IMR-90 (cell line): ENCODE measurements around the gene FAM120A. TPM values are rescaled to one million over a fixed set of nuclear protein-coding genes. Genes with fewer than 3 reads are reported as not detected.
A peak's percentile ranks its signal among the peaks of the same experiment; 100 is the strongest.

Source experiments
- ATAC-seq: fragments of 200-7000 bp; cut with Tn5 transposase; 2 replicates; pipeline ENCODE4 v1.9.1; 2020; ENCODE audit warnings: low read depth, mild to moderate bottlenecking, moderate library complexity
- BruUV-seq: library from RNA; stranded (reverse); fragments of 400-500 nt; replicated peaks from 2 replicates; lab custom pipeline; 2021; lab: Mats Ljungman, UMichigan
- CTCF ChIA-PET: fragments of 300-600 bp; formaldehyde crosslinking; extraction: SDS; loops from one replicate; lab custom pipeline; 2021; ENCODE audit warnings: antibody characterized with exemption; lab: Yijun Ruan, JAX
- POLR2A ChIA-PET: fragments of 300-600 bp; sonication (Branson Sonifier 250); formaldehyde crosslinking; loops from one replicate; lab custom pipeline; 2022; ENCODE audit warnings: antibody characterized with exemption; ENCODE audit not compliant: unreplicated experiment; lab: Charles Lee
- DNase-seq: peaks from one replicate; pipeline ENCODE4 v3.0.0; 2013
- H2AFZ ChIP-seq: replicated peaks from 2 replicates; pipeline ENCODE3; 2013; ENCODE audit warnings: low read length, mild to moderate bottlenecking; ENCODE audit not compliant: poor library complexity
- H2AK5ac ChIP-seq: 2 replicates; pipeline ENCODE4 v1.6.1; 2013; ENCODE audit warnings: low read depth, low read length, inconsistent platforms
- H2AK9ac ChIP-seq: replicated peaks from 2 replicates; pipeline ENCODE3; 2013; ENCODE audit warnings: mild to moderate bottlenecking, low read depth, low read length, moderate library complexity; ENCODE audit not compliant: poor library complexity
- H2BK120ac ChIP-seq: 2 replicates; pipeline ENCODE4 v1.6.1; 2013; ENCODE audit warnings: low read depth, low read length, inconsistent platforms
- H2BK15ac ChIP-seq: 3 replicates; pipeline ENCODE4 v1.6.1; 2013; ENCODE audit warnings: low read depth, low read length, inconsistent platforms
- H2BK20ac ChIP-seq: 2 replicates; pipeline ENCODE4 v1.6.1; 2013; ENCODE audit warnings: low read depth, mild to moderate bottlenecking, inconsistent platforms, low read length, moderate library complexity
- H2BK5ac ChIP-seq: 2 replicates; pipeline ENCODE4 v1.6.1; 2013; ENCODE audit warnings: mild to moderate bottlenecking, low read depth, low read length, inconsistent platforms; ENCODE audit not compliant: poor library complexity, severe bottlenecking
- H3K14ac ChIP-seq: replicated peaks from 2 replicates; pipeline ENCODE4 v1.6.1; 2013; ENCODE audit warnings: low read depth, low read length, inconsistent platforms
- H3K18ac ChIP-seq: 2 replicates; pipeline ENCODE4 v1.6.1; 2013; ENCODE audit warnings: low read depth, low read length, control low read depth
- H3K23ac ChIP-seq: 2 replicates; pipeline ENCODE4 v1.6.1; 2013; ENCODE audit warnings: low read depth, low read length, inconsistent platforms
- H3K27ac ChIP-seq: 2 replicates; pipeline ENCODE4 v1.5.1; 2013; ENCODE audit warnings: mild to moderate bottlenecking, control low read depth, low read length; ENCODE audit not compliant: insufficient read depth
- H3K27me3 ChIP-seq: 2 replicates; pipeline ENCODE4 v1.6.1; 2013; ENCODE audit warnings: low read length; ENCODE audit not compliant: control insufficient read depth, insufficient read depth
- H3K36me3 ChIP-seq: 2 replicates; pipeline ENCODE4 v1.6.1; 2013; ENCODE audit warnings: low read length, mixed read lengths; ENCODE audit not compliant: control insufficient read depth, insufficient read depth
- H3K4ac ChIP-seq: 2 replicates; pipeline ENCODE4 v1.6.1; 2013; ENCODE audit warnings: low read depth, low read length, inconsistent platforms
- H3K4me1 ChIP-seq: 2 replicates; pipeline ENCODE4 v1.6.1; 2013; ENCODE audit warnings: low read length, mixed read lengths; ENCODE audit not compliant: control insufficient read depth, insufficient read depth
- H3K4me2 ChIP-seq: 2 replicates; pipeline ENCODE4 v1.6.1; 2013; ENCODE audit warnings: low read depth, mild to moderate bottlenecking, control low read depth, low read length, moderate library complexity
- H3K4me3 ChIP-seq: 2 replicates; pipeline ENCODE4 v1.5.1; 2013; ENCODE audit warnings: low read depth, mild to moderate bottlenecking, control low read depth, low read length, moderate library complexity; ENCODE audit not compliant: insufficient read depth
- H3K56ac ChIP-seq: 2 replicates; pipeline ENCODE4 v1.6.1; 2013; ENCODE audit warnings: low read length, inconsistent platforms; ENCODE audit not compliant: insufficient read depth; ENCODE audit errors: extremely low read depth
- H3K79me1 ChIP-seq, 2 experiments: 2 replicates each; pipeline ENCODE4 v1.6.1; 2013; ENCODE audit warnings: low read length in 2 of 2, inconsistent platforms in 1 of 2, low read depth in 1 of 2
- H3K9ac ChIP-seq: 2 replicates; pipeline ENCODE4 v1.6.1; 2013; ENCODE audit warnings: low read depth, low read length, control low read depth
- H3K9me1 ChIP-seq: 2 replicates; pipeline ENCODE4 v1.6.1; 2013; ENCODE audit warnings: low read length, inconsistent platforms; ENCODE audit not compliant: insufficient read depth
- H3K9me3 ChIP-seq: 2 replicates; pipeline ENCODE4 v1.6.1; 2013; ENCODE audit warnings: low read length; ENCODE audit not compliant: control insufficient read depth, insufficient read depth
- H4K20me1 ChIP-seq: 2 replicates; pipeline ENCODE4 v1.6.1; 2013; ENCODE audit warnings: low read length, inconsistent platforms; ENCODE audit not compliant: insufficient read depth
- H4K5ac ChIP-seq: 2 replicates; pipeline ENCODE4 v1.6.1; 2013; ENCODE audit warnings: mild to moderate bottlenecking, low read depth, low read length, control low read depth
- H4K8ac ChIP-seq, 2 experiments: 2 replicates each; pipeline ENCODE4 v1.6.1; 2013; ENCODE audit warnings: low read depth in 2 of 2, low read length in 2 of 2, control low read depth in 1 of 2, inconsistent platforms in 1 of 2
- H4K91ac ChIP-seq: 2 replicates; pipeline ENCODE4 v1.6.1; 2013; ENCODE audit warnings: low read depth, low read length, inconsistent platforms; ENCODE audit not compliant: insufficient read depth
- BHLHE40 ChIP-seq: fragments of 150-350 bp; IDR thresholded peaks from 2 replicates; pipeline ENCODE4 v1.6.1; 2016; ENCODE audit warnings: mild to moderate bottlenecking, low read depth, low read length
- CEBPB ChIP-seq: IDR thresholded peaks from 2 replicates; pipeline ENCODE4 v1.6.1; 2012; ENCODE audit warnings: low read depth, low read length, improper control_type of control experiment
- FOS ChIP-seq: fragments of 150-350 bp; IDR thresholded peaks from 2 replicates; pipeline ENCODE4 v1.6.1; 2016; ENCODE audit warnings: low read depth, low read length
- MXI1 ChIP-seq: IDR thresholded peaks from 2 replicates; pipeline ENCODE4 v1.6.1; 2012; ENCODE audit warnings: low read depth, mild to moderate bottlenecking, low read length, moderate library complexity, borderline replicate concordance
- NFE2L2 ChIP-seq: fragments of 150-350 bp; IDR thresholded peaks from 2 replicates; pipeline ENCODE4 v1.6.1; 2016; ENCODE audit warnings: low read depth, mild to moderate bottlenecking, low read length
- POLR2A ChIP-seq: IDR thresholded peaks from 2 replicates; pipeline ENCODE4 v1.6.1; 2012; ENCODE audit warnings: mild to moderate bottlenecking, low read depth, low read length
- RAD21 ChIP-seq: IDR thresholded peaks from 2 replicates; pipeline ENCODE4 v1.6.1; 2012; ENCODE audit warnings: low read length, improper control_type of control experiment
- RCOR1 ChIP-seq: IDR thresholded peaks from 2 replicates; pipeline ENCODE4 v1.6.1; 2012; ENCODE audit warnings: mild to moderate bottlenecking, low read length, improper control_type of control experiment; ENCODE audit not compliant: insufficient replicate concordance
- RFX5 ChIP-seq: IDR thresholded peaks from 2 replicates; pipeline ENCODE4 v1.8.0; 2012; ENCODE audit warnings: low read depth, mild to moderate bottlenecking, low read length, moderate library complexity
- SMC3 ChIP-seq: fragments of 150-350 bp; IDR thresholded peaks from 2 replicates; pipeline ENCODE4 v1.6.1; 2016; ENCODE audit warnings: low read depth, mild to moderate bottlenecking, antibody characterized with exemption, low read length, moderate library complexity
- WGBS, 2 experiments: methylation state at CpG; one replicate each; pipeline versions ENCODE4 v1.1.5 to v1.1.7; 2013; ENCODE audit warnings: missing lambda C conversion rate in 2 of 2; ENCODE audit not compliant: insufficient read length in 1 of 2; ENCODE audit errors: extremely low coverage in 2 of 2; 5-methylcytosine and 5-hydroxymethylcytosine counted together
- dilution Hi-C: fragments of 300-500 bp; cut with HindIII; formaldehyde crosslinking; loops from one replicate; pipeline ENCODE4 v1.14.3; 2018; ENCODE audit warnings: low sequenced_read_pairs; ENCODE audit not compliant: unreplicated experiment
- in situ Hi-C: fragments of 300-500 bp; cut with MboI; formaldehyde crosslinking; loops from 3 replicates; pipeline ENCODE4 v1.14.3; 2019; ENCODE audit warnings: low sequenced_read_pairs, inconsistent platforms, mixed read lengths
- intact Hi-C: fragments of 100-400 bp; cut with micrococcal nuclease; formaldehyde crosslinking; loops from 2 replicates; pipeline ENCODE4 v1.10.0; 2022
- polyA plus RNA-seq, 3 experiments: library from polyadenylated mRNA; depleted of rRNA; stranded (reverse); fragments of >200 nt; gene quantifications; 2 replicates each; pipeline ENCODE4 v1.2.3, GENCODE V29; 2012; ENCODE audit warnings: low replicate concordance in 1 of 3
- total RNA-seq: library from RNA; depleted of rRNA; stranded (reverse); fragments of >200 nt; gene quantifications from 2 replicates; pipeline ENCODE4 v1.2.3, GENCODE V29; 2012
- TF ChIP-seq, protein P1 (sequence below): fragments of 150-350 bp; IDR thresholded peaks from 2 replicates; pipeline ENCODE4 v1.6.1; 2017; ENCODE audit warnings: mild to moderate bottlenecking, antibody characterized with exemption, low read length, low read depth
- TF ChIP-seq, protein P2 (sequence below): fragments of 150-350 bp; IDR thresholded peaks from 2 replicates; pipeline ENCODE4 v1.6.1; 2016; ENCODE audit warnings: low read depth, mild to moderate bottlenecking, low read length, moderate library complexity, borderline replicate concordance
- TF ChIP-seq, protein P3 (sequence below): conservative IDR thresholded peaks from 2 replicates; pipeline ENCODE4 v1.5.1; 2012; ENCODE audit warnings: mild to moderate bottlenecking, low read depth, low read length, improper control_type of control experiment

The FAM120A gene
- total and polyA plus RNA-seq, 2 of the 4 experiments (the other 2 are of a cell fraction) = 61.6 to 75.1 TPM

DNA sequence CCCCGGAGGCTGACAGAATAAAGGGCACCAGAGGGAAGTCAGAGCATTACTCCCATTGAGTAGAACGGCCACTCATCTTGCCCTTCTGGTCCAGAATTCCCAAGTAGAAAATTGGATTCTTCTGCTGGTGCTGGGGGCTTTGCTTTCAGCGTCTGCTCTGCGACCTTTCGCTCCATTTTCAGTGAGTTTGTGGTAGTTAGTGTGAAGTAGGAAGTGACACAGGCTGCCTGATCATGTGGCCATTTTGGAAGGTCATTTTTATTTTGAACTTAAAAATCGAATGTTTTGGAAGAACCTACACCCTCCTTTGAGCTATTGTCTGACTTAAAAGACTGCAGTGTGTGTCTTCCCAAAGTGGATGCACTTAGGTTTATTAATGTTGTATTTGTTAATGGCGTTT is 58.6 kb downstream of the FAM120A start:
- Histone ChIP-seq H3K4ac (no peak overlapping the region), H3K4me2 (no peak overlapping the region), H3K27me3 (no peaks in the 10 kb centered on the region), H3K9ac (no peak overlapping the region), H2AK9ac (no peak overlapping the region), H3K23ac (no peak overlapping the region), H2BK120ac (no peak overlapping the region), H2BK20ac (no peak overlapping the region), H2BK5ac (no peak overlapping the region), H3K4me3 (no peak overlapping the region), H3K56ac (no peak overlapping the region), H3K27ac (no peak overlapping the region), H4K91ac (no peak overlapping the region), H3K79me1 (peaks cover 26 to 90% of the 10 kb centered on the region in 2 experiments), H4K5ac (no peak overlapping the region), H2BK15ac (no peak overlapping the region), H3K9me1 (peaks cover 25% of the 10 kb centered on the region), H3K14ac (no peak overlapping the region), H3K18ac (no peak overlapping the region), H2AFZ (no peak overlapping the region), H3K4me1 (peaks cover 22% of the 10 kb centered on the region), H3K36me3 (peaks cover 3% of the 10 kb centered on the region; the same call in 1 of the 2 replicates), H3K9me3 (no peaks in the 10 kb centered on the region), H4K20me1 (peaks cover 75% of the 10 kb centered on the region), H4K8ac (no peak overlapping the region), H2AK5ac (peak overlapping the region; percentile 20; the same call in 1 of the 2 replicates)
- no CpG with 5 or more reads among the region's 7 CpGs for WGBS, 2 experiments
- CTCF ChIA-PET = no interaction called here
- no TSS peak for BruUV-seq
- POLR2A ChIA-PET = no interaction called here
- dilution Hi-C loops (no loop called here), intact Hi-C loops (no loop called here), in situ Hi-C loops (no loop called here)
- DNase-seq (no peak), ATAC-seq (no peak)
- TF ChIP-seq SMC3 (no peak), RFX5 (no peak), FOS (no peak), RAD21 (no peak), POLR2A (no peak), RCOR1 (no peak), NFE2L2 (no peak), MXI1 (no peak), CEBPB (no peak), BHLHE40 (no peak)
- TF ChIP-seq, protein P1, sequence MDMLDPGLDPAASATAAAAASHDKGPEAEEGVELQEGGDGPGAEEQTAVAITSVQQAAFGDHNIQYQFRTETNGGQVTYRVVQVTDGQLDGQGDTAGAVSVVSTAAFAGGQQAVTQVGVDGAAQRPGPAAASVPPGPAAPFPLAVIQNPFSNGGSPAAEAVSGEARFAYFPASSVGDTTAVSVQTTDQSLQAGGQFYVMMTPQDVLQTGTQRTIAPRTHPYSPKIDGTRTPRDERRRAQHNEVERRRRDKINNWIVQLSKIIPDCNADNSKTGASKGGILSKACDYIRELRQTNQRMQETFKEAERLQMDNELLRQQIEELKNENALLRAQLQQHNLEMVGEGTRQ = no peak
- TF ChIP-seq, protein P2, sequence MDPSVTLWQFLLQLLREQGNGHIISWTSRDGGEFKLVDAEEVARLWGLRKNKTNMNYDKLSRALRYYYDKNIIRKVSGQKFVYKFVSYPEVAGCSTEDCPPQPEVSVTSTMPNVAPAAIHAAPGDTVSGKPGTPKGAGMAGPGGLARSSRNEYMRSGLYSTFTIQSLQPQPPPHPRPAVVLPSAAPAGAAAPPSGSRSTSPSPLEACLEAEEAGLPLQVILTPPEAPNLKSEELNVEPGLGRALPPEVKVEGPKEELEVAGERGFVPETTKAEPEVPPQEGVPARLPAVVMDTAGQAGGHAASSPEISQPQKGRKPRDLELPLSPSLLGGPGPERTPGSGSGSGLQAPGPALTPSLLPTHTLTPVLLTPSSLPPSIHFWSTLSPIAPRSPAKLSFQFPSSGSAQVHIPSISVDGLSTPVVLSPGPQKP = no peak
- TF ChIP-seq, protein P3, sequence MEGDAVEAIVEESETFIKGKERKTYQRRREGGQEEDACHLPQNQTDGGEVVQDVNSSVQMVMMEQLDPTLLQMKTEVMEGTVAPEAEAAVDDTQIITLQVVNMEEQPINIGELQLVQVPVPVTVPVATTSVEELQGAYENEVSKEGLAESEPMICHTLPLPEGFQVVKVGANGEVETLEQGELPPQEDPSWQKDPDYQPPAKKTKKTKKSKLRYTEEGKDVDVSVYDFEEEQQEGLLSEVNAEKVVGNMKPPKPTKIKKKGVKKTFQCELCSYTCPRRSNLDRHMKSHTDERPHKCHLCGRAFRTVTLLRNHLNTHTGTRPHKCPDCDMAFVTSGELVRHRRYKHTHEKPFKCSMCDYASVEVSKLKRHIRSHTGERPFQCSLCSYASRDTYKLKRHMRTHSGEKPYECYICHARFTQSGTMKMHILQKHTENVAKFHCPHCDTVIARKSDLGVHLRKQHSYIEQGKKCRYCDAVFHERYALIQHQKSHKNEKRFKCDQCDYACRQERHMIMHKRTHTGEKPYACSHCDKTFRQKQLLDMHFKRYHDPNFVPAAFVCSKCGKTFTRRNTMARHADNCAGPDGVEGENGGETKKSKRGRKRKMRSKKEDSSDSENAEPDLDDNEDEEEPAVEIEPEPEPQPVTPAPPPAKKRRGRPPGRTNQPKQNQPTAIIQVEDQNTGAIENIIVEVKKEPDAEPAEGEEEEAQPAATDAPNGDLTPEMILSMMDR = no peak
